ENCODE data around the gene ELMO1. TPM values are rescaled to one million over a fixed set of nuclear protein-coding genes. Genes with fewer than 3 reads are reported as not detected.
"Not testable (repeated sequence)": the region's sequence is repeated elsewhere in the genome, so short reads cannot be mapped to it uniquely, and the experiment has no call there.

ELMO1 gene
- polyA plus RNA-seq, 1 donor (not counting 4 experiments of a cell fraction or from before 2014, with no cell fraction given) = not detected

DNA sequence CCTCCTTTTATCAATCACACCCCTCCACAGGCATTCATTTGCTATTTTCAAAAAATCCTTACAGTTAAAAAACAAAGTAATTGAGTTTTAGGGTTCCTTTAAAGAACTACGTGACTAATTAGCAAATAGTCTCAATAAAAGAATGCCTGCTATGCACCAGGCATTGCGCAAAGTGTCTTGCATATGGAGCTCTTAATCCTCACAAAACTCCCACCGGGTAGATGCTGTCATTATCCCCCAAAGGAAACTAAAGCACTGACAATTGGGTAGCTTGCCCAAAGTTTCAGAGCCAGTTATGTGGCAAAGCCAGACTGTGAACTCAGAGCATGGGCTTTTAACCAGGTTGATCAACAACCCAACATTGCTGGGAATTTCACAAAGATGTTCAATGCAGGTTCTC is 305.7 kb downstream of the ELMO1 start:
- H3K4me3 ChIP-seq (ENCODE audit: control insufficient read depth in 2 of 3, extremely low read depth in 1 of 3, insufficient read depth in 2 of 3, low read depth in 1 of 3, low read length in 3 of 3) = no peak overlapping the region
- TF ChIP-seq, protein P1, sequence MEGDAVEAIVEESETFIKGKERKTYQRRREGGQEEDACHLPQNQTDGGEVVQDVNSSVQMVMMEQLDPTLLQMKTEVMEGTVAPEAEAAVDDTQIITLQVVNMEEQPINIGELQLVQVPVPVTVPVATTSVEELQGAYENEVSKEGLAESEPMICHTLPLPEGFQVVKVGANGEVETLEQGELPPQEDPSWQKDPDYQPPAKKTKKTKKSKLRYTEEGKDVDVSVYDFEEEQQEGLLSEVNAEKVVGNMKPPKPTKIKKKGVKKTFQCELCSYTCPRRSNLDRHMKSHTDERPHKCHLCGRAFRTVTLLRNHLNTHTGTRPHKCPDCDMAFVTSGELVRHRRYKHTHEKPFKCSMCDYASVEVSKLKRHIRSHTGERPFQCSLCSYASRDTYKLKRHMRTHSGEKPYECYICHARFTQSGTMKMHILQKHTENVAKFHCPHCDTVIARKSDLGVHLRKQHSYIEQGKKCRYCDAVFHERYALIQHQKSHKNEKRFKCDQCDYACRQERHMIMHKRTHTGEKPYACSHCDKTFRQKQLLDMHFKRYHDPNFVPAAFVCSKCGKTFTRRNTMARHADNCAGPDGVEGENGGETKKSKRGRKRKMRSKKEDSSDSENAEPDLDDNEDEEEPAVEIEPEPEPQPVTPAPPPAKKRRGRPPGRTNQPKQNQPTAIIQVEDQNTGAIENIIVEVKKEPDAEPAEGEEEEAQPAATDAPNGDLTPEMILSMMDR (optimal IDR thresholded peaks at IDR 0.05 in 1 of 3, IDR thresholded peaks at IDR 0.05 in 1 of 3, conservative IDR thresholded peaks at IDR 0.05 in 1 of 3; ENCODE audit: extremely low read depth in 1 of 3, insufficient read depth in 2 of 3, low read length in 3 of 3) = no peak
- no peak for TF ChIP-seq EZH2 (IDR thresholded peaks at IDR 0.05; ENCODE audit: low read length)
- no peak overlapping the region for H3K27ac ChIP-seq (ENCODE audit: control insufficient read depth, insufficient read depth, low read length)
- H2AFZ ChIP-seq (ENCODE audit: control insufficient read depth, low read length) = no peak overlapping the region
- no peaks in the 10 kb centered on the region for H3K36me3 ChIP-seq (ENCODE audit: control insufficient read depth in 2 of 2, extremely low read depth in 1 of 2, insufficient read depth in 2 of 2, low read length in 2 of 2)
- no peaks in the 10 kb centered on the region for H3K27me3 ChIP-seq (ENCODE audit: control insufficient read depth, extremely low read depth, insufficient read depth, low read length)
- H3K4me1 ChIP-seq (ENCODE audit: control insufficient read depth, extremely low read depth, insufficient read depth, low read length) = no peaks in the 10 kb centered on the region
- H3K9ac ChIP-seq (ENCODE audit: control insufficient read depth, extremely low read depth, insufficient read depth, low read length) = no peak overlapping the region
- dilution Hi-C loops (cut with MboI; ENCODE audit: extremely low pct_ligation_motif_present, low sequenced_read_pairs) = no loop called here
- no peaks in the 10 kb centered on the region for H3K9me3 ChIP-seq (ENCODE audit: control insufficient read depth, low read depth, low read length)
- DNase-seq (ENCODE audit: low read depth, low spot score) = no peak
- H3K9me1 ChIP-seq (ENCODE audit: control insufficient read depth, extremely low read depth, insufficient read depth, low read length) = no peaks in the 10 kb centered on the region
- no peak overlapping the region for H3K4me2 ChIP-seq (ENCODE audit: control insufficient read depth, extremely low read depth, insufficient read depth, low read depth, low read length)
- no peaks in the 10 kb centered on the region for H4K20me1 ChIP-seq (ENCODE audit: control insufficient read depth, extremely low read depth, insufficient read depth, low read length)
- no peaks in the 10 kb centered on the region for H3K79me2 ChIP-seq (ENCODE audit: control insufficient read depth, insufficient read depth, low read length)
- FAIRE-seq = no peak

DNA sequence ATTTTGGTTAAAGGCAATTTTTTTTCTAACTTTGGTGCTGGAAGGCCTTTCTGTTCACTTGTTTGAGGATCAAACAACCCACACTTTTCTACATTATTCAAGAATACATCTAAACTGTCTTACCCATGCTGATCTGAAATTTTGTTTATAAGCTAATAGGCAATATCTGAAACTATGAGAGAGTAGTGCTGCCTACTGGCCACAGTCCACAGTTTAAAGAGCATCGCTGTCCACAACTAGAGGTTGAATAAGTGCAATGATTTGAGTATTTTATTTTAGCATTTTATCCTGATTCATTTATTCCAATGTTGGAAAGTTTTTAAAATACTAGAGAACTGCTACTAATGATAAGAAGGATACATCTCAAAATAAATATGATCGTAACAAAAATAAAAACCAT is 306.9 kb downstream of the ELMO1 start:
- dilution Hi-C loops (cut with MboI; ENCODE audit: extremely low pct_ligation_motif_present, low sequenced_read_pairs) = no loop called here
- no peak overlapping the region for H3K9ac ChIP-seq (ENCODE audit: control insufficient read depth, extremely low read depth, insufficient read depth, low read length)
- H3K4me1 ChIP-seq (ENCODE audit: control insufficient read depth, extremely low read depth, insufficient read depth, low read length) = no peaks in the 10 kb centered on the region

DNA sequence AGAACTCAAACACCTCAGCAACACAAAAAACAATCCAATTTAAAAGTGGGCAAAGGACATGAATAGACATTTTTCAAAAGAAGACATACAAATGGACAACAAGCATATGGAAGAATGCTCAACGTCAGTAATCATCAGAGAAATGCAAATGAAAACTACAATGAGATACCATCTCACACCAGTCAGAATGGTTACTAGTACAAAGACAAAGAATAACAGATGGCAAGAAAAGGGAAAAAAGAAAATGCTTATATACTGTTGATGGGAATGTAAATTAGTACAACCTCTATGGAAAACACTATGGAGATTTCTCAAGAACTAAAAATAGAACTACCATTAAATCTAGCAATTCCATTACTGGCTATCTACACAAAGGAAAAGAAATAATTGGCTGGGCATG is 314.8 kb downstream of the ELMO1 start:
- H3K9me3 ChIP-seq (ENCODE audit: control insufficient read depth, low read depth, low read length); H4K20me1 ChIP-seq (ENCODE audit: control insufficient read depth, extremely low read depth, insufficient read depth, low read length); H3K9me1 ChIP-seq (ENCODE audit: control insufficient read depth, extremely low read depth, insufficient read depth, low read length); H3K4me2 ChIP-seq (ENCODE audit: control insufficient read depth, extremely low read depth, insufficient read depth, low read depth, low read length); H3K9ac ChIP-seq (ENCODE audit: control insufficient read depth, extremely low read depth, insufficient read depth, low read length); H3K27ac ChIP-seq (ENCODE audit: control insufficient read depth, insufficient read depth, low read length); DNase-seq (ENCODE audit: low read depth, low spot score); H3K4me3 ChIP-seq (ENCODE audit: control insufficient read depth in 2 of 3, extremely low read depth in 1 of 3, insufficient read depth in 2 of 3, low read depth in 1 of 3, low read length in 3 of 3); H3K79me2 ChIP-seq (ENCODE audit: control insufficient read depth, insufficient read depth, low read length); dilution Hi-C loops (cut with MboI; ENCODE audit: extremely low pct_ligation_motif_present, low sequenced_read_pairs); H3K27me3 ChIP-seq (ENCODE audit: control insufficient read depth, extremely low read depth, insufficient read depth, low read length); H2AFZ ChIP-seq (ENCODE audit: control insufficient read depth, low read length); H3K36me3 ChIP-seq (ENCODE audit: control insufficient read depth in 2 of 2, extremely low read depth in 1 of 2, insufficient read depth in 2 of 2, low read length in 2 of 2); FAIRE-seq; H3K4me1 ChIP-seq (ENCODE audit: control insufficient read depth, extremely low read depth, insufficient read depth, low read length): not testable (repeated sequence)

More for the DNA sequence above, 306.9 kb downstream of the ELMO1 start:
- H3K4me2 ChIP-seq (ENCODE audit: control insufficient read depth, extremely low read depth, insufficient read depth, low read depth, low read length) = no peak overlapping the region
- no peaks in the 10 kb centered on the region for H3K27me3 ChIP-seq (ENCODE audit: control insufficient read depth, extremely low read depth, insufficient read depth, low read length)
- H3K36me3 ChIP-seq (ENCODE audit: control insufficient read depth in 2 of 2, extremely low read depth in 1 of 2, insufficient read depth in 2 of 2, low read length in 2 of 2) = no peaks in the 10 kb centered on the region
- H3K79me2 ChIP-seq (ENCODE audit: control insufficient read depth, insufficient read depth, low read length) = no peaks in the 10 kb centered on the region
- no peak overlapping the region for H3K4me3 ChIP-seq (ENCODE audit: control insufficient read depth in 2 of 3, extremely low read depth in 1 of 3, insufficient read depth in 2 of 3, low read depth in 1 of 3, low read length in 3 of 3)
- TF ChIP-seq, protein P1 (optimal IDR thresholded peaks at IDR 0.05 in 1 of 3, IDR thresholded peaks at IDR 0.05 in 1 of 3, conservative IDR thresholded peaks at IDR 0.05 in 1 of 3; ENCODE audit: extremely low read depth in 1 of 3, insufficient read depth in 2 of 3, low read length in 3 of 3) = no peak
- TF ChIP-seq EZH2 (IDR thresholded peaks at IDR 0.05; ENCODE audit: low read length) = no peak
- H2AFZ ChIP-seq (ENCODE audit: control insufficient read depth, low read length) = no peak overlapping the region
- H4K20me1 ChIP-seq (ENCODE audit: control insufficient read depth, extremely low read depth, insufficient read depth, low read length) = no peaks in the 10 kb centered on the region
- H3K9me3 ChIP-seq (ENCODE audit: control insufficient read depth, low read depth, low read length) = no peaks in the 10 kb centered on the region
- H3K9me1 ChIP-seq (ENCODE audit: control insufficient read depth, extremely low read depth, insufficient read depth, low read length) = no peaks in the 10 kb centered on the region
- DNase-seq (ENCODE audit: low read depth, low spot score) (no peak), FAIRE-seq (no peak)
- no peak overlapping the region for H3K27ac ChIP-seq (ENCODE audit: control insufficient read depth, insufficient read depth, low read length)

All from keratinocyte (primary cell).